Prostate gland (tissue), 2 donors: Measurements from ENCODE around the gene ROBO1.

ENCODE experiments used
- CTCF ChIP-seq, 4 experiments: fragments of 200-600 bp in 2 of 4; fragments of 450-650 bp in 2 of 4; sonication (generic) in 2 of 4; IDR thresholded peaks; 1 replicate in 3 of 4; 2 replicates in 1 of 4; pipeline ENCODE4 v1.5.1; 2016 to 2019; ENCODE audit warnings: antibody characterized with exemption in 4 of 4, mild to moderate bottlenecking in 2 of 4, moderate library complexity in 2 of 4
- POLR2A ChIP-seq: fragments of 450-650 bp; IDR thresholded peaks from one replicate; pipeline ENCODE4 v1.6.1; 2016; ENCODE audit warnings: antibody characterized with exemption, mild to moderate bottlenecking
- POLR2AphosphoS5 ChIP-seq: sonication (generic); formaldehyde crosslinking; IDR thresholded peaks from one replicate; pipeline ENCODE4 v1.6.1; 2017; ENCODE audit warnings: antibody characterized with exemption

- TF ChIP-seq POLR2A (no peak), POLR2AphosphoS5 (no peak), CTCF (IDR thresholded peaks at IDR 0.05) (no peak)
Observed at GRCh38 chr3:79258479-79258878, 509.3 kb downstream of the ROBO1 start.
